CD4-positive, CD25-positive, alpha-beta regulatory T cell (primary cell): ENCODE measurements around the gene GP5. TPM values are rescaled to one million over a fixed set of nuclear protein-coding genes. Genes with fewer than 3 reads are reported as not detected.

Source experiments
- ATAC-seq, 2 donors: fragments of 150-1000 bp; cut with Tn5 transposase; one replicate each; pipeline ENCODE4 v1.10.0; 2021; ENCODE audit warnings: low read depth in 2 of 2, moderate number of reproducible peaks in 2 of 2, moderate library complexity in 1 of 2
- DNase-seq, 3 donors: peaks; one replicate each; pipeline versions ENCODE4 v3.0.0 to v3.0.0-alpha.2; 2012 to 2022; ENCODE audit warnings: mixed read lengths in 1 of 3
- H3K27ac ChIP-seq: one replicate; pipeline ENCODE4 v1.7.0; 2013; ENCODE audit warnings: mild to moderate bottlenecking, low read length; ENCODE audit not compliant: insufficient read depth, poor library complexity, severe bottlenecking
- H3K27me3 ChIP-seq: one replicate; pipeline ENCODE4 v1.7.0; 2013; ENCODE audit warnings: low read length; ENCODE audit not compliant: control insufficient read depth, insufficient read depth
- H3K36me3 ChIP-seq: one replicate; pipeline ENCODE4 v1.7.0; 2013; ENCODE audit warnings: mild to moderate bottlenecking, low read length, moderate library complexity; ENCODE audit not compliant: control insufficient read depth, insufficient read depth
- H3K4me1 ChIP-seq: 2 replicates; pipeline ENCODE4 v1.7.0; 2013; ENCODE audit warnings: mild to moderate bottlenecking, low read length; ENCODE audit not compliant: insufficient read depth, control insufficient read depth, poor library complexity, severe bottlenecking
- H3K4me3 ChIP-seq: one replicate; pipeline ENCODE4 v1.7.0; 2013; ENCODE audit warnings: low read depth, mild to moderate bottlenecking, low read length, moderate library complexity
- H3K9me3 ChIP-seq, 2 experiments: 1 replicate in 1 of 2; 2 replicates in 1 of 2; pipeline ENCODE4 v1.7.0; 2013; ENCODE audit warnings: low read length in 2 of 2, mild to moderate bottlenecking in 1 of 2, moderate library complexity in 1 of 2; ENCODE audit not compliant: control insufficient read depth in 2 of 2
- H3K27ac Mint-ChIP-seq, 3 donors: one replicate each; pipeline ENCODE4 v1.8.0; 2020 to 2022; ENCODE audit warnings: mild to moderate bottlenecking in 3 of 3, mixed read lengths in 3 of 3, moderate library complexity in 2 of 3
- H3K27me3 Mint-ChIP-seq: one replicate; pipeline ENCODE4 v1.8.0; 2022; ENCODE audit warnings: mild to moderate bottlenecking, mixed read lengths
- H3K36me3 Mint-ChIP-seq: one replicate; pipeline ENCODE4 v1.8.0; 2020; ENCODE audit warnings: mixed read lengths
- H3K4me1 Mint-ChIP-seq, 4 donors: one replicate each; pipeline ENCODE4 v1.8.0; 2020 to 2022; ENCODE audit warnings: mixed read lengths in 4 of 4, mild to moderate bottlenecking in 1 of 4
- H3K4me3 Mint-ChIP-seq, 4 donors: one replicate each; pipeline ENCODE4 v1.8.0; 2020 to 2022; ENCODE audit warnings: mild to moderate bottlenecking in 4 of 4, mixed read lengths in 4 of 4, moderate library complexity in 3 of 4
- H3K9me3 Mint-ChIP-seq, 7 donors: one replicate each; pipeline ENCODE4 v1.8.0; 2020 to 2022; ENCODE audit warnings: mixed read lengths in 7 of 7, mild to moderate bottlenecking in 3 of 7, moderate library complexity in 2 of 7
- polyA plus RNA-seq, 4 donors: library from polyadenylated mRNA; unstranded; fragments of 300-500 nt; fragmentation: Illumina TruSeq; gene quantifications; one replicate each; pipeline ENCODE4 v1.2.3, GENCODE V29; 2021
- total RNA-seq: library from RNA; stranded (reverse); gene quantifications from one replicate; pipeline ENCODE4 v1.2.3, GENCODE V29; 2022

Gene GP5
- total and polyA plus RNA-seq, 5 donors from 2014 or later: 0.41 to 2.7 (median 1.4) TPM

DNA sequence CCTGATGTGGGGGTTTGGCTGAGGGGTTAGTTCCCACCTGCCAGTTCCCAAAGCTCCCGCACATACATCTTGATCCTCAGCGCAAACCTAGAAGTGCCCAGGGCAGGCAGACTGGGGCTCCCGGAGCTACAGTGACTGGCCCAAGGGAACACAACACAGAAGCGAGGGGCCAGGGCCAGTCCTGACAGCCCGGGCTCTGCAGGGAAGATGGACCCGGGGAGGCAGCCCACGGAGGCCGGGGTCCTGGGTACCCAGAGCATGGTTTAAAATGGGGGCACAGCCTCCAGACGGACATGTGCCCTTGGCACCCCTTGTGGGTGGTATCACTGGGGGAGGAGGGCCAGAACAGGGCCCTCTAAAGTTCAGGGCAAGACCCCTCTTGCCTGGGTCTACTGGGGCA, 53.0 kb downstream of the GP5 start:
- DNase-seq: no peak
- Histone ChIP-seq H3K4me1 (no peaks in the 10 kb centered on the region), H3K27ac (no peak overlapping the region), H3K4me3 (no peak overlapping the region), H3K9me3 (no peaks in the 10 kb centered on the region), H3K36me3 (no peaks in the 10 kb centered on the region), H3K27me3 (no peaks in the 10 kb centered on the region)
- ATAC-seq: no peak
- Mint-ChIP-seq H3K27ac (no peak overlapping the region), H3K4me3 (no peak overlapping the region), H3K9me3 (no peaks in the 10 kb centered on the region), H3K36me3 (no peaks in the 10 kb centered on the region), H3K27me3 (peaks cover 16% of the 10 kb centered on the region), H3K4me1 (peaks cover 0 to 6% (median 2%) of the 10 kb centered on the region in 4 donors)

Other genes with a start within 250 kb of the GP5 start
- not detected for gene CPN2, start 47.9 kb downstream of the GP5 start, total RNA-seq
- not detected for gene CPN2, start 47.9 kb downstream of the GP5 start, polyA plus RNA-seq
- gene LRRC15, start 29.5 kb downstream of the GP5 start, total RNA-seq: not detected
- not detected for gene LRRC15, start 29.5 kb downstream of the GP5 start, polyA plus RNA-seq
- 114 TPM for gene ATP13A3, start 87.7 kb upstream of the GP5 start, total RNA-seq
- 10 to 100 TPM in 3 of 4 donors, 1 to 10 TPM in 1; 8.6 to 17.5 (median 13.3) TPM for gene ATP13A3, start 87.7 kb upstream of the GP5 start, polyA plus RNA-seq
- gene TMEM44, start 234.2 kb upstream of the GP5 start, total RNA-seq: 5.5 TPM
- gene TMEM44, start 234.2 kb upstream of the GP5 start, polyA plus RNA-seq: 1 to 10 TPM in 1 of 4 donors, under 1 TPM in 3; 0.41 to 1.1 (median 0.66) TPM